Left kidney (tissue), 2 donors: ENCODE results near the gene RRBP1. TPM values are rescaled to one million over a fixed set of nuclear protein-coding genes. Genes with fewer than 3 reads are reported as not detected.

Experiments used
- DNase-seq: peaks from one replicate; pipeline ENCODE4 v3.0.0-alpha.2; 2013
- polyA plus RNA-seq: library from polyadenylated mRNA; unstranded; fragments of 120-200 nt; gene quantifications from one replicate; pipeline ENCODE4 v1.2.1, GENCODE V29; 2013; ENCODE audit not compliant: insufficient read length

RRBP1 gene
- polyA plus RNA-seq, 1 donor, result 117 TPM

DNA sequence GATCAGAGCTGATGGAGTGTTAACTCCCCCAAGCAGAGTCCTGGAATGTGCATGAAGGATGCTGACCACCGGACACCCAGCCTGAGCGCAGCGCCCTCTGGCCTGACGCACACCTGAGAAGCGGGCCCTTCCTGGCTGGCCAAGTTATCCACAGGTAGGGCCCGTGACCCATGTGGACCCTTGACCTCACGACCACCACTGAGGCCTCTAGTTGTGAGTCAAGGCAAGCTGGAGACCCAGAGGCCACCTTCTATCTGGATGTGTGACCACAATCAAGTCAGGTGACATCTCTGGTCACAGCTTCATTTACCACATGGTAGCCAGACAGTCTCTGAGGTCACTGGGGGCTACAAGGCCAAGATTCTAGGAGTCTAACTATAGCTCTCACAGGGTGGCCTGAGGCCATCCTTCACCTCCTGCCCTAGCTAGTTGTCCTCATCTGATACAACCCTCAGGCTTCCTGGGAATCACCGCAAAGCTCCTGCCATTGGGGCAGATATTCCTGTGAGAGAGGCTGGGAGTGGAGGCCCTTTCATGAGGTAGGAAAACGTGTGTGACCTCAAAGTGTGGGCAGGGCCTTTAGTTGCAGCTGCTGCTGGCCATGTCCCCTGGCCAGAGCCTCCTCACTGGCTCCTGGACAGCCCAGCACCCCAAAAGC, 59.1 kb downstream of the RRBP1 start:
- DNase-seq, result no peak

DNA sequence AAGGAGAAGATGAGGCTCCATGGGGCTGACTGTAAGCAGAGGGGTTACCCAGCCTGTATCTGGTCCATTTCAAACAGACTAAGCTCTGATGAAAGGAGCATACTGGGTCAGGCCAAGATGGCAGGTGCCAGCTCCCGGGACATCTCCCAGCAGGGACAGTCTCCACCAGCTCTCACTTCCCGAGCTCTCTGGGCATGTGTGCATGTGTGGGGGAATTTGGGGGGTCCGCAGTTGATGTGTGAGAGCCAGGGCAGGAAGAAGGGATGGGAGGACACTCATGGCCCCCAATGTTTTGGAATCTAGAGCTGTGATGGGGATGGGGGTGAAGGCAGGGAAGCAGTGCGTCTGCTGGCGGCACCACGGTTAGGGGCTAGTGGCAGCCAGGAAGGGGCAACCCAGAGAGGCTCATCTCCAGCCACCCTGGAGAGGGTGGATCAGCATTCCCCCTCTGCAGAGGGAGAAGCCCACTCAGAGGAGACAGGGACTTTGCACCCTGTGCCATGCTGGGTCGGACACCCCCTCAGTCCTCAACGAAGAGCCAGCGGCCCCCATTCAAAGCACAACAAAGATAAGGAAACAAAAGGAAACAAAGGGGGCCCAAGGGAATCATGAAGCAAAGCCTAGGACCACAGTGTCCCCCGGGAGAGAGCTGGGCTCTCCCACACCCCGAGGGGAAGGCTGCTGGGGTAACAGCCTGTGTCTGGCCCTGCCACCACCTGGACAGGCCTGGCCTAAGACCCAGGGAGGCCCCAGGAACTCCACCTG, 59.8 kb downstream of the RRBP1 start:
- DNase-seq, result no peak

DNA sequence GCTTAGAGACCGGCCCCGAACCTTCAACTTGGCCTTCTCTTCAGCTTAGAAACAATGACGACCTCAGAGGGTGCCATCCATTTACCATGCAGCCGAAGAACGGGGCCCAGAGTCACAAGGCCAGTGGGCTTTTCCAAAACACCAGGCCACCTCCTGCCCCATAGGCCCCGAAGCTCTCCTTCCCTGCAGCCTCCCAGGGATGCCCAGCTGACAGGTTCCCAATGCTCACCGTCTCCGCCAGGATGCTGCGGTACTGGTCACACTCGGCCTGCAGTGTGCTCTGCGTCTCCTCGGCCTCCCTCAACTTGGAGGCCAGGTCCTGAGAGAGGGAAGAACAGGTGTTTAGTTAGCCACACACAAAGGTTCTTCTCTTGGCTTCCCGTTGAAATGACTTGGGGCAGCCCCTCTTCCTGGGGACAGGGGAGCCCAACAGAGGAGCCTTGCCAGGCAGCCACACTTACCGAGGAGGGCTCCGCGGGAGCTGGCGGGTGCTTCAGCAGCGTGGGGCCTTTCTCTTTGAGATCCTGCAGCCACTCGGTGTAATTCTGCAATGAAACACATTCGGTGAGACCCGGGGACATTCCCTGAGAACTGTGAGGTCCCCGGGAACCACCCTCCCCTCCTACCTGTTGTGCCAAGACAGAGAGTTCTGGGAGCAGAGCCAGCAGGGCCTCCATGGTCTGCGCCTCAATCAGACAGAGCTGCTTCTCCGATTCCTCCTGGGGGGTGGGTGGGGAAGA, 60.6 kb downstream of the RRBP1 start:
- no peak for DNase-seq

DNA sequence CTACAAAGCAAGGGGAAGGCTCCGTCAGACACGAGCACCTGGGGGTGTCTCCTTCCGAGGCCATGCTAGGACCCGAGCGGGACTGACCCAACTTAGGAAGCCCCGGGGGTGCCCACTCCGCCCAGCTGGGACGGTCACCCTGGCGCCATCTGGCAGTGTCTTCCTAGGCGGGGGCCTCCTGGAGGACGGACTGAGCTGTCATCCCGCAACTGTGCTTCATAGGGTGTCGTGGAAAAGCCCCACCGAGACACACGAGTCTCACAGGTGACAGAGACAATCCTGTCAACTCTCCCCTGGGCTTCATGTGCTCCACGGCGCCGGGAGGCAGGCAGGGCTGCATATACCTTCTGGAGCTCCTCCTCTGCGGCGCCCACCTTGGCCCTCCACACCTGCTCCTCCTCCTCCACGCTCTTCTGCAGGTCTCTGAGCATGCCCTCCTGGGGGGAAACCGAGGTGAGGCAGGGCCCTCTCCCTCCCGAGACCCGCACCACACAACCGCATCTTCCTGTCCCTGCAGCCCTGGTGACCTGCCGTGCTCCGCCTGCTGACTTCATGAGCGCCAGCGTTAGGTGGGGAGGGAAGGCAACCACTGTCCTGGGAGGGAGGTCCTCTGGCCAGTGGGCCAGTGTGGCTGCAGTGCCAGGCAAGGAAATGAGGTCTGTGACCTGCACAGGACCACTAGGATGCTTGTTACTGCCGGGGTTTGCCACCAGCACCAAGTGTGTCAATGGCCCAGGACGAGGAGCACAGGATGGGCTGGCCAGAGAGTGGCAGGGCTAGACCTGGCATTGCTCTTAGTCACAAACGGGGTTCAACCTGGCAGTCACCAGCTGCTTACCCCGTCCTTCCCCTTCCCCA, 61.4 kb downstream of the RRBP1 start:
- DNase-seq, result no peak

DNA sequence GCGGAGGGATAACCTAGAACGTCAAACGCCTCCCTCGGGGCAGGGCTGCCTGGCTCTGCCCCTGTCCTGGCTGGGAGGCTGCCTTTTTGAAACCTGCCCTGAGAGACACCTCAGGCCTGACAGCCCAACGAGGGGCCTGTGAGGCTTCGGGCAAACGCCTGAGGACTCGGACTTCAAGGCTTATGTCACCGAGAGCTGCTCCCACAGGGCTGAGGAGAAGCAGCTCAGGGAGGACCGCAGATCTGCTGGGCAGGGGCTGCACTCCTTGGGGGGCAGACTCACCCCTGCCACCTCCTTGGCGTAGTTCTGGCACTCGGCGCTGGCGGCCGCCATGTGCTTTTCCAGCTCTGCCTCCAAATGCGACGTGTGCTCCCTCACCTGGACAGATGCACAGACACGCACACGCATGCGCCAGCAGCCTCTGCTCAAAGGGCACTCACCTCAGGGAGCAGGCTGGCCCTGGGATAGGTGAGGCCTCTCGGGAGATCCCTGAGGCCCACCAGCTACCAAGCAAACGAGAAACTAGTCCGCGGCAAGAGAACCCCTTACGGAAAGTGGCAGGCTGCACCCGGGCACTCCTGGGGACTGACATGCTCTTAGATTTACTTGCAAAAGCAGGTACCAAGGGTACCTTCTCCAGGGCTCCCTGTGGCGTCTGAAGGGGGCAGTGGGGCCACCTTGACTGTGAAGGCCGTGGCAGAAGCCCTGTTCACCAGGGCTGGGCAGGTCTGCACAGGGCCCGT, 62.5 kb downstream of the RRBP1 start:
- no peak for DNase-seq

DNA sequence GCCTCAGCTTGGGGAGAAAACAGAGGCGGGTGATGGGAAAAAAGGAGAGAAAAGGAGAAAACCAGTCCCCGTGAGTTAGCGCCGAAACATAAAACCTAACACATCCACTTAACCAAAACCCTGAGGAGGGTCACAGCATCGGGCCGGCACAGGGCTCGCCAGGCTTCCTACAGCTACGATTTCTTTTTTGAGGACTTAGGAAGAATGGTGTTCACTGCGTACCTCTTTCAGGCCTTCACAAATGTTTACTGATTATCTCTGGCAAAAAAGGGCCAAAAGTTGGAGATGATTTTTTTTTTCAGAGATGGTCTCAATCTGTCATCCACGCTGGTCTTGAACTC, 63.4 kb downstream of the RRBP1 start:
- no peak for DNase-seq

DNA sequence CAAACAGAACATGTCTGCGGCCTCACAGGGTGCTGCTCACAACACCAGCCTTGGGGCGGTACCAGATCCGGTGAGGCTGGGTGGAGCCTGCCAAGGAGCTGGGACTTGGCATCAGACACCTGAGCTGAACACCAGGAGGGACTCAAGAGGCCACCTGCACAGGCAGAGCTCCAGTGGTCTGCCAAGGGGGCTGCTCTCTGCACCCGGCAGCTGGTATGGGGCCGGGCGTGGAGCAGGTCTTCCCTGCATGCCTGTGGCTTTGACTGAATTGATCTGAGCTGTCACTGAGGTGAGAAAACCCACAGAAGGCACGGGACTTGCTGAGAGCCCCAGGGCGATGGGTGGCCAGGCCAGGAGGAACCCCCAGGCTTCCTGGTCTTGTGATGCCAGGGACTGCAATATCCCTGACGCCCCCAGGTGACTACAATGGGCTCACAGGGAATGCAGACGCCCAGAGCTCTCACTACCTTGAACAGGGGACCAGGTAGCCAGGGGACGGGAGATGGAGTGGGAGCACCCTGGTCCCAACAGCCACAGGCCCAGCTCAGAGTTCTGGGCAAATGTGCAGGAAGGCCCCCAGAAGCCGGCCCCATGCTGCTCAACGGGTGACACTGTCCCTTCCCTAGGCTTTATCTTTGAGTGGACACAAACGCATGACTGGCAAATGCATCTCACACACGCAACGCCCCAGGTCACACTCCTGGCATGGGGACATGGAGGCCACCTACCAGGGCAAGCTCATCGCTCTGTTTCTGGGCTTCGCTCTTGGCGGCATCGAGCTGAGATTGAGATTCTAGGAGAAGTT, 64.0 kb downstream of the RRBP1 start:
- DNase-seq, result no peak

DNA sequence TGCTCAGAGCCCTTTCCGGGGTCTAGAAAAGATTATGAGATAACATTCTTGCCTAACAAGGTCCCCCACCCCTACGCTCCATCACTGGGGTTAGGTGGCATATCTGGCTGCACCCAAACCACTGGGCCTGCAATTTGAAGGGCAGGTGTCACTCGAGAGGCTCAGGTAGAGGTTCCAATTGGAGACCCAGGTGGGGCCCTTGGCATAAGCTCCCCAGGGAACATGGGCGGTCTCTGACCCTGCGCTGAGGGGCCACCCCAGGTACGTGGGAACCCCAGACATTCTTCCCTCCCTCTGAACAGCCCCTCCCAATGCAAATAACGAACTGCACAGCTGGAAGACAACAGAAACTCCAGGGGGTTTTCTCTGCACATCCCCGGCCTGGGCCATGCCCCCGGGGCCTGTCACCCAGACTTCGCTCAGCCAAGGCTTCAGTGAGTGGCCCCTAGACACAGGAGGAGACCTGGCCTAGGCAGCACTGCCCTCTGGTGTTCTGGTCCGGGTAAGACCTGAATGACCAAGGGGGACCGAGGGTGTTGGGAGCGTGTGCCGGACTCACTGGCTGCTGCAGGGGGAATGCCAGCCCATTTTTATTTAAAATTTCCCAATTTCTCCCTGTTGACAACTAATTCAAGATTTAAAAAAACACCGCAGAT, 64.7 kb downstream of the RRBP1 start:
- peak; percentile 50 for DNase-seq

DNA sequence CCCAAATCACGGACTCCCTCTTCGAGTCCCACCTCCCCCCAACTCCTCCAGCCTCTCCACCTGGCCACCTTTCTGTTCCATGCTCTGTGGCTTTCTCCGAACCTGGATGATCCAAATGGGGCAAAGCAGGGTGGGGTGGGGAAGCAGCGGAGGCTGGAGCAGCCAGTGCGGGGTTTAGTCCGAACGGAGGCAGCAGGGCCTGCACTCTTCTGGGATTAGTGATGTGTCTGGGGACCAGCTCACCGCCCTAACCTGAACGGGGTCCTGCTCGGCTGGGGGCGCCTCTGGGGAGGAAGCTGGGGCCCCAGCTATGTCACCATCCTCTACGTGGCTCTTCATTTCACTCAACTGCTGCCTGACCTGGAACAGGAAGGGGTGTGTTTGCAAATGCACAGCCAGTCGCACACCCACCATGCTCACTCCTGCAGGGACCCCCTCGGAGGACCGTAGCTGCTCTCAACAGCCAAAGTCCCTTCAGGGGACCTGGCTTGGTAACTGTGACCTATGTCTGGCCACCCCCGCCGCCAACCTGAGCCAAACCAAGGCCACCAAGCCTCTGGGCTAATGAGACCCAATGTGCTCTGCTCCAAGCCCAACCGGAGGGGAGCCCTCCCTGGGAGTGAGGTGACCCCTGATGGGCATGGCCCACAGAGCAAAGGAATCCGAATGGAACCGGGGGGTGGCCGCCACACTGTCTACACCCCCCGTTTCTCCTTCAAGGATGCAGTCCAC, 65.4 kb downstream of the RRBP1 start:
- DNase-seq, result no peak

DNA sequence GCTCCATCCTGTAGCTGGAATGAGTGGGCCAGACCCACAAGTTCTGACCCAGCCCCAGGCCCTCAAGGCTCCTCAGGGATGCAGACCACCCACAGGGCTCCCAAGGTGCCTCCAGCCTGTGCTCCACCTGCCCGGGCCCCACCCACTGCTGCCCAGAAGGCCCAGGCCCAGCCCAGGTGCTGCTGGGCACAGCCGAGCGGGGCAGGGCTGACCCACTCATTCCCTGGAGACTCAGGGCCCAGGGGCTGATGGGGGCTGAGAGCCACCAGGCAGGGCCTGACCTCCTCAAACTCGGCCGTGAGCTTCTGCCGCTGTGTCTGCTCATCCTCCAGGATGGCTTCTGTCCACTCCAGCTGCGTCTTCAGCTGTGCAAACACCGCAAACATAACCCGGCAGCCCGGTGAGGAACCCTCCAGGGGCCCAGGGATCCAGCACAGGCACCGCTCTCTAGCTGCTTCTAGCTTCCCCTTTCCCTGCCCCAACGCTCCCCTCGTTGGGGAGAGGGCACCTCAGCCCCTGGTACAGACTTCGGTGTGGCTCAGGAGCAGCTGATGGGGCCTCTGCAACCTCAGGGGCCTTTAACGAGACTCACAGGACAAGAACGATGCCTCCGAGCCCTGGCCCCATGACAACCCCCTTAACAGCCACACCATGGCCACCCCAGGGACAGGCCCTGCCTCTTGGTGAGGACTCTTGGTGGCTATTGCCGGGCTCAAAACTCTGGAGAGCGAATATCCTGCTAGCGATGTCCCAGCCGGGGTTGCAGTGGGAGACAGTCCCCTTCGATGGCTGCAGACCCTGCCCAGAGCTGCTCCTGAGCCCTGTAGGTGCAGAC, 66.2 kb downstream of the RRBP1 start:
- no peak for DNase-seq

DNA sequence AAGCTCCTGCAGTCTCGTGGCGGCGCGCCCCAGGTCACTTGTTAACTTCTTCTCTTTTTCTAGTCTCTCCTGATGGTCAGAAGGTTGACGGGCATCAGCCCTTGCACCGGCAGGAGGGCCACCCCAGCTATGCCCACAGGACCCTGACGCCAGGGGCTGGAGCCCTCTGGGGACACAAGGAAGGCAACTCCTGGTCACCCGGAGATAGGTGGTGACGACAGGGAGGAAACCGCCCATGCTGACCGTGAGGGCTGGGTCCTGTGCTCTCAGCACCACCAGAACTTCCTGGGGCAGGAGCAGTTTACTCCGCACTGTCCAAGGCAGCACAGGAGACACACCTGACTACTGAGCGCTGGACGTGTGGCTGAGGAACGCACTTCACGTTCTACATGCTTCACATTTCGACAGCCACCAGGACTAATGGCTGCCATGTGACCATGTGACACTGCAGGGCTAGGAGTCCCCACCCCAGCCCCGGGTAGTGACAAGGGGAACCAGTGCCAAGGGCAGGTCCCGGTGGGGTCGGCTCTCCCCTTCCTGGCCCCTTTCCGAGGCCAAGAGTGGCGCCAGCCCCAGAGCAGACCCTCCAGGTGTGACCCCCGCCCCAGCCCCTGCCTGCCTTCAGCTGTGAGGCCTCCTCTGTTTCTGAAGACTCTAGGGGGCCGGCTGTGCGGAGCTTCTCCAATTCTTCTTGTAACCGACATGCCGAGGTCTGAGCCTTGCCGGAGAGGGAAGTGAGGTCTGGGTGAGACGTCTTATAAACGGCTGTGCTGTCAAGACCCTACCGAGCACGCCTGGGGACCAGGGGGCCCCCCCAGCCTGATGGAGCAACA, 67.0 kb downstream of the RRBP1 start:
- no peak for DNase-seq

DNA sequence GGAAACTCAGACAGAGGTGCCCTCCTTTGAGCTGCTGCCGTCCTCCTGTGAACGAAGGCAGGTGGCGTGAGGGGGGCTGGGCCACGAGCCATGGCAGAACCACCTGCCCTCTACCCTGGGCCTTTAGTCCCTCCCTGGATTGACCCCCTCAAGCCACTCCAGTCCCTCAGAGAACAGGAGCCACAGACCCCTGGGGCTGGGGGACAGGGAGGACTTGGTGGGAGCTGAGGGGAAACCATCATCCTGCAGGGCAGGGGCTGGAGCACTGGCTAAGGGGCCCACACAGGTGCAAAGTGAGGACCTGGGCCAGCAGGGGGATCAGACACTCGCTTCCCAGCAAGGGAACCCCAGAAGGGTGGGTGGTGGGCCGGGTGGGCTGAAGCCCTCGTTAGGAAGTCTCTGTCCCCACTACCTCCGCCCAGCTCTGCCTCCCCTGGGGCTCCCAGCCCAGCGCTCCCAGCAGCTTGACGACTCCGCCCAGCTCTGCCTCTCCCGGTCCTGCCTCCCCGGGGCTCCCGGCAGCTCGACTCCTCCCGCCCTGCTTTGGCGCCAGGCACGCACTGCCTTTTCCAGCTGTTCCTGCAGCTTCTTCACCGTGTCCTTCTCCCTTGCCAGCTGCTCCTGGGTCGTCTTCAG, 67.7 kb downstream of the RRBP1 start:
- no peak for DNase-seq

DNA sequence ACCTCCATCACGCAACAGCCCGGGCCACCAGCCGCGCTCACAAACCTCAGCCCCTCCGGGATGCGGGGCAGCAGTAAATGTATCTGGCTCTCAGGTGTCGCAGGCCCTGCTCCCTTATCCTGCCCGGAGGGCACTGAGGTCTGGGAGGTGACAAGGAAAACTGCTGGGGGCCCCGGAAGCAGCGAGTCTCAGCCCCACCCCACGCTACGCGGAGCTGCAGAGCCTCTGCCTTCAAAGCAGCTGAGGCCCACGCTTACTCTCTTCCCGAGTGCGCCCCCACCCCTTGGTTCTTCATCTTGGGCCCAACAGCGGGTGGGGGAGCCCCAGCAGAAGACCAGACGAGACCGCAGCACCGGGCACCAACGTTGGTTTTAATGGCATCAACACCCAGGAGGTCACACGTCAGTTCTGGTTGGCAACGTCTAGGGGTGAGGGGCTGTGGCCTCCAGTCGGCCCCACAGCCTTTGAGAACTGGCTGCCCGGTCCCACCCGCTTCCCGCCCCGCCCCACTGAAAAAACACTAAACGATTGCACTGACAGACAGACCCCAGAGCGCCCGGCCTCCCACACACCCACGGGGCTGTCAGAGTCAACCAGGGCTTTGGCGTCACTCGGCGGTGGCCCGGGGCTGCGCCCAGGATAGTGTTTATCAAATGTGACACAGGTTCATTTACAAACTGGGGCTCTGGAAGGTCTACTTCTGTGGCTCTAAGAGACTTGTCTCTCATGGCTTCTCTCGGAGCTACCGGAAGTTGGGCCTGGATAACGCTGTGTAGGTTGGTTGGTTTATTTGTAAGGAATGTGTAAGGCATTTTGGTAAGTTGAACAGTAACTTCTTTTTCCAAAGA, 68.5 kb downstream of the RRBP1 start:
- DNase-seq, result no peak

DNA sequence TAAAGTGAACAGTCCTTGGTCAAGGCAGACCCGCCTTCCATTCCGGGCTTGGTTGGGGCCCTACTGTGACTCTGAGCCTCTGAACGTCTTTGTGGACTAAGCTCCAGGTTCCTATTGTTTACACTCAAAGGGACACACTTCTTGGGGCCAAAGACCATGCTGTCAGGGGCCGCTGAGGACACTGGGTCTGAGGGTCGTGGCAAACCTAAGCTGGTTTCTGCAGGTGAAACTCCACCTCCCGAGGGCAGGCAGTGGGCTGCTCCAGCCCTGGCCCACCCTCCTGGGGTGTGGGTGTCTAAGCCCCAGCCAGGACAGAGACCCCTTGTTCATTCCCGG, 69.1 kb downstream of the RRBP1 start:
- no peak for DNase-seq

DNA sequence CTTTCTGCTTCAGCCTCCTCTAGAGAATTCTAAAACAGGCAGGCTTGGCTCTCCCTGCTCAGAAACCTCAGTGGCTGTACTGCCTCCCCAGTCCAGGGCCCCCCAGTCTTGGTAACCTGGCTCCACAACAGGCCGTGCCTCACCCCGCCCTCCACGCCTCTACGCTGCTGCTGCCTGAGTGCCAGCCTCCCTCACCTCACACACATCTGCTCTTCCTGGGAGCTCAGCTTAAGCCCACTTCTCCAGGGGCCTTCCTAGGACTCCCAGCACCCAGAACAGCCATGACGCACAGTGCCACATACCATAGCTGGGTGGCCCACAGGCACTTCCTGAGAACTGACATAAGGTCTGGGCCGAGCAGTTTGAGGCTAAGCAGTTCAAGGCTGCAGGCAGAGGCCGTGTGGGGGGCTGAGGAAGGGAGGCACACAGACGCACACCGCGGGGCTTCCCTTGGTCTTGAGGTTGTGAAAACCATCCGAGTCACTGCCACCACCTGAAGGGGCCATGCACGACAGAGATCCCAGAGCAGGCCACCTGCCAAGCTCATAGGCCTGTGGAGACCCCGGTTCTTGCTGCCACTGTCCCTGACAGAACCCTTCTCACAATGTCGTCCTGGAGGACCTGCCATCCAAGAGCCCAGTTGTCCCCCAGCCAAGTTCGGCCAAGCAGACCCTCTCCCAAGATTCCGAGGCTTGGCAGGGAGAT, 69.6 kb downstream of the RRBP1 start:
- no peak for DNase-seq
